ENCODE measurements around the gene ZBTB46.

- TF ChIP-seq CTCF (IDR thresholded peaks at IDR 0.05; ENCODE audit: poor library complexity) (no peak), EZH2phosphoT487 (IDR thresholded peaks at IDR 0.05; ENCODE audit: low read depth, severe bottlenecking, unreplicated experiment) (no peak), EZH2 (IDR thresholded peaks at IDR 0.05; ENCODE audit: borderline replicate concordance) (no peak)
Measured at GRCh38 chr20:63765082-63765873, 65.8 kb downstream of the ZBTB46 start.

Data from hepatocyte (in vitro differentiated cells).